IMR-90 (cell line): Measurements from ENCODE around the gene SLC9C2.

Experiments
- BHLHE40 ChIP-seq: fragments of 150-350 bp; IDR thresholded peaks from 2 replicates; pipeline ENCODE4 v1.6.1; 2016; ENCODE audit warnings: mild to moderate bottlenecking, low read depth, low read length
- FOS ChIP-seq: fragments of 150-350 bp; IDR thresholded peaks from 2 replicates; pipeline ENCODE4 v1.6.1; 2016; ENCODE audit warnings: low read depth, low read length
- MAFK ChIP-seq: IDR thresholded peaks from 2 replicates; pipeline ENCODE4 v1.6.1; 2012; ENCODE audit warnings: low read depth, low read length, improper control_type of control experiment
- MXI1 ChIP-seq: IDR thresholded peaks from 2 replicates; pipeline ENCODE4 v1.6.1; 2012; ENCODE audit warnings: low read depth, mild to moderate bottlenecking, low read length, moderate library complexity, borderline replicate concordance
- POLR2A ChIP-seq: IDR thresholded peaks from 2 replicates; pipeline ENCODE4 v1.6.1; 2012; ENCODE audit warnings: mild to moderate bottlenecking, low read depth, low read length
- RCOR1 ChIP-seq: IDR thresholded peaks from 2 replicates; pipeline ENCODE4 v1.6.1; 2012; ENCODE audit warnings: mild to moderate bottlenecking, low read length, improper control_type of control experiment; ENCODE audit not compliant: insufficient replicate concordance
- TF ChIP-seq, protein P1 (sequence below): conservative IDR thresholded peaks from 2 replicates; pipeline ENCODE4 v1.5.1; 2012; ENCODE audit warnings: mild to moderate bottlenecking, low read depth, low read length, improper control_type of control experiment
- TF ChIP-seq, protein P2 (sequence below): fragments of 150-350 bp; IDR thresholded peaks from 2 replicates; pipeline ENCODE4 v1.6.1; 2017; ENCODE audit warnings: mild to moderate bottlenecking, antibody characterized with exemption, low read length, low read depth

DNA sequence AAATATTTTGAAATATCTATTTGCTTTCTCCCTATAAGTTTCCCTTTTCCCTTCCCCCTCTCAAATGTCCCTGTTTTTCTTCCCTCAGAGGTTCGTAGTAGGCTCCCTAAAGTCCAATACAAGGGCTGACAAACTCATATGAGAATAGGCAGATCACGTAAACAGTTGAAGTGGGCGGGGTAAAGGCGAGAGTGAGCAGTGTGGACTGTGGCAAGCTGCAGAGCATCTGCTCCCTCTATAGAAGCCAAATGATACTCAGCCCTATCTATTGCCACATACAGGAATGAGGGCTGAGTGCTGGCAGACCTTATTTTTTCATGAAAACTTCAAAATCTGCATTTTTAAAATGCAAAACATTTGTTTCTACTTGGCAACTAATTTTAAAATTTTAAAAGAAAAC, 99.5 kb downstream of the SLC9C2 start:
- TF ChIP-seq POLR2A = no peak
- TF ChIP-seq, protein P1, sequence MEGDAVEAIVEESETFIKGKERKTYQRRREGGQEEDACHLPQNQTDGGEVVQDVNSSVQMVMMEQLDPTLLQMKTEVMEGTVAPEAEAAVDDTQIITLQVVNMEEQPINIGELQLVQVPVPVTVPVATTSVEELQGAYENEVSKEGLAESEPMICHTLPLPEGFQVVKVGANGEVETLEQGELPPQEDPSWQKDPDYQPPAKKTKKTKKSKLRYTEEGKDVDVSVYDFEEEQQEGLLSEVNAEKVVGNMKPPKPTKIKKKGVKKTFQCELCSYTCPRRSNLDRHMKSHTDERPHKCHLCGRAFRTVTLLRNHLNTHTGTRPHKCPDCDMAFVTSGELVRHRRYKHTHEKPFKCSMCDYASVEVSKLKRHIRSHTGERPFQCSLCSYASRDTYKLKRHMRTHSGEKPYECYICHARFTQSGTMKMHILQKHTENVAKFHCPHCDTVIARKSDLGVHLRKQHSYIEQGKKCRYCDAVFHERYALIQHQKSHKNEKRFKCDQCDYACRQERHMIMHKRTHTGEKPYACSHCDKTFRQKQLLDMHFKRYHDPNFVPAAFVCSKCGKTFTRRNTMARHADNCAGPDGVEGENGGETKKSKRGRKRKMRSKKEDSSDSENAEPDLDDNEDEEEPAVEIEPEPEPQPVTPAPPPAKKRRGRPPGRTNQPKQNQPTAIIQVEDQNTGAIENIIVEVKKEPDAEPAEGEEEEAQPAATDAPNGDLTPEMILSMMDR = no peak
- TF ChIP-seq FOS = no peak
- TF ChIP-seq, protein P2, sequence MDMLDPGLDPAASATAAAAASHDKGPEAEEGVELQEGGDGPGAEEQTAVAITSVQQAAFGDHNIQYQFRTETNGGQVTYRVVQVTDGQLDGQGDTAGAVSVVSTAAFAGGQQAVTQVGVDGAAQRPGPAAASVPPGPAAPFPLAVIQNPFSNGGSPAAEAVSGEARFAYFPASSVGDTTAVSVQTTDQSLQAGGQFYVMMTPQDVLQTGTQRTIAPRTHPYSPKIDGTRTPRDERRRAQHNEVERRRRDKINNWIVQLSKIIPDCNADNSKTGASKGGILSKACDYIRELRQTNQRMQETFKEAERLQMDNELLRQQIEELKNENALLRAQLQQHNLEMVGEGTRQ = no peak
- no peak for TF ChIP-seq RCOR1
- no peak for TF ChIP-seq BHLHE40
- no peak for TF ChIP-seq MAFK
- TF ChIP-seq MXI1 = no peak
